Glomerular visceral epithelial cell (primary cell): ENCODE results near the gene HIBADH.

ENCODE experiments used
- DNase-seq: peaks from one replicate; pipeline ENCODE4 v3.0.0-alpha.2; 2016; ENCODE audit errors: extremely low spot score

Gene HIBADH

GRCh38 chr7:27492224-27492623 is 170.5 kb downstream of the HIBADH start:
- DNase-seq, result no peak

- no peak for DNase-seq
Measured at GRCh38 chr7:27491534-27491933, 171.1 kb downstream of the HIBADH start.

GRCh38 chr7:27487509-27487908 is 175.2 kb downstream of the HIBADH start:
- no peak for DNase-seq

- DNase-seq, result no peak
Measured at GRCh38 chr7:27484451-27484850, 178.2 kb downstream of the HIBADH start.

- DNase-seq, result no peak
Measured at GRCh38 chr7:27482219-27482618, 180.5 kb downstream of the HIBADH start.

- no peak for DNase-seq
Measured at GRCh38 chr7:27478556-27478955, 184.1 kb downstream of the HIBADH start.

GRCh38 chr7:27478084-27478483 is 184.6 kb downstream of the HIBADH start:
- no peak for DNase-seq

- no peak for DNase-seq
Measured at GRCh38 chr7:27476493-27476892, 186.2 kb downstream of the HIBADH start.
